IMR-90 (cell line): ENCODE data around the gene ASAP2. TPM values are rescaled to one million over a fixed set of nuclear protein-coding genes. Genes with fewer than 3 reads are reported as not detected.

Experiments
- ATAC-seq: fragments of 200-7000 bp; cut with Tn5 transposase; 2 replicates; pipeline ENCODE4 v1.9.1; 2020; ENCODE audit warnings: low read depth, mild to moderate bottlenecking, moderate library complexity
- BruUV-seq: library from RNA; stranded (reverse); fragments of 400-500 nt; replicated peaks from 2 replicates; lab custom pipeline; 2021; lab: Mats Ljungman, UMichigan
- CTCF ChIA-PET: fragments of 300-600 bp; formaldehyde crosslinking; extraction: SDS; loops from one replicate; lab custom pipeline; 2021; ENCODE audit warnings: antibody characterized with exemption; lab: Yijun Ruan, JAX
- POLR2A ChIA-PET: fragments of 300-600 bp; sonication (Branson Sonifier 250); formaldehyde crosslinking; loops from one replicate; lab custom pipeline; 2022; ENCODE audit warnings: antibody characterized with exemption; ENCODE audit not compliant: unreplicated experiment; lab: Charles Lee
- DNase-seq: peaks from one replicate; pipeline ENCODE4 v3.0.0; 2013
- H2AFZ ChIP-seq: replicated peaks from 2 replicates; pipeline ENCODE3; 2013; ENCODE audit warnings: low read length, mild to moderate bottlenecking; ENCODE audit not compliant: poor library complexity
- H2AK5ac ChIP-seq: 2 replicates; pipeline ENCODE4 v1.6.1; 2013; ENCODE audit warnings: low read depth, low read length, inconsistent platforms
- H2AK9ac ChIP-seq: replicated peaks from 2 replicates; pipeline ENCODE3; 2013; ENCODE audit warnings: mild to moderate bottlenecking, low read depth, low read length, moderate library complexity; ENCODE audit not compliant: poor library complexity
- H2BK120ac ChIP-seq: 2 replicates; pipeline ENCODE4 v1.6.1; 2013; ENCODE audit warnings: low read depth, low read length, inconsistent platforms
- H2BK15ac ChIP-seq: 3 replicates; pipeline ENCODE4 v1.6.1; 2013; ENCODE audit warnings: low read depth, low read length, inconsistent platforms
- H2BK20ac ChIP-seq: 2 replicates; pipeline ENCODE4 v1.6.1; 2013; ENCODE audit warnings: low read depth, mild to moderate bottlenecking, inconsistent platforms, low read length, moderate library complexity
- H2BK5ac ChIP-seq: 2 replicates; pipeline ENCODE4 v1.6.1; 2013; ENCODE audit warnings: mild to moderate bottlenecking, low read depth, low read length, inconsistent platforms; ENCODE audit not compliant: poor library complexity, severe bottlenecking
- H3K14ac ChIP-seq: replicated peaks from 2 replicates; pipeline ENCODE4 v1.6.1; 2013; ENCODE audit warnings: low read depth, low read length, inconsistent platforms
- H3K18ac ChIP-seq: 2 replicates; pipeline ENCODE4 v1.6.1; 2013; ENCODE audit warnings: low read depth, low read length, control low read depth
- H3K23ac ChIP-seq: 2 replicates; pipeline ENCODE4 v1.6.1; 2013; ENCODE audit warnings: low read depth, low read length, inconsistent platforms
- H3K27ac ChIP-seq: 2 replicates; pipeline ENCODE4 v1.5.1; 2013; ENCODE audit warnings: mild to moderate bottlenecking, control low read depth, low read length; ENCODE audit not compliant: insufficient read depth
- H3K27me3 ChIP-seq: 2 replicates; pipeline ENCODE4 v1.6.1; 2013; ENCODE audit warnings: low read length; ENCODE audit not compliant: control insufficient read depth, insufficient read depth
- H3K36me3 ChIP-seq: 2 replicates; pipeline ENCODE4 v1.6.1; 2013; ENCODE audit warnings: low read length, mixed read lengths; ENCODE audit not compliant: control insufficient read depth, insufficient read depth
- H3K4ac ChIP-seq: 2 replicates; pipeline ENCODE4 v1.6.1; 2013; ENCODE audit warnings: low read depth, low read length, inconsistent platforms
- H3K4me1 ChIP-seq: 2 replicates; pipeline ENCODE4 v1.6.1; 2013; ENCODE audit warnings: low read length, mixed read lengths; ENCODE audit not compliant: control insufficient read depth, insufficient read depth
- H3K4me2 ChIP-seq: 2 replicates; pipeline ENCODE4 v1.6.1; 2013; ENCODE audit warnings: low read depth, mild to moderate bottlenecking, control low read depth, low read length, moderate library complexity
- H3K4me3 ChIP-seq: 2 replicates; pipeline ENCODE4 v1.5.1; 2013; ENCODE audit warnings: low read depth, mild to moderate bottlenecking, control low read depth, low read length, moderate library complexity; ENCODE audit not compliant: insufficient read depth
- H3K56ac ChIP-seq: 2 replicates; pipeline ENCODE4 v1.6.1; 2013; ENCODE audit warnings: low read length, inconsistent platforms; ENCODE audit not compliant: insufficient read depth; ENCODE audit errors: extremely low read depth
- H3K79me1 ChIP-seq, 2 experiments: 2 replicates each; pipeline ENCODE4 v1.6.1; 2013; ENCODE audit warnings: low read length in 2 of 2, inconsistent platforms in 1 of 2, low read depth in 1 of 2
- H3K9ac ChIP-seq: 2 replicates; pipeline ENCODE4 v1.6.1; 2013; ENCODE audit warnings: low read depth, low read length, control low read depth
- H3K9me1 ChIP-seq: 2 replicates; pipeline ENCODE4 v1.6.1; 2013; ENCODE audit warnings: low read length, inconsistent platforms; ENCODE audit not compliant: insufficient read depth
- H3K9me3 ChIP-seq: 2 replicates; pipeline ENCODE4 v1.6.1; 2013; ENCODE audit warnings: low read length; ENCODE audit not compliant: control insufficient read depth, insufficient read depth
- H4K20me1 ChIP-seq: 2 replicates; pipeline ENCODE4 v1.6.1; 2013; ENCODE audit warnings: low read length, inconsistent platforms; ENCODE audit not compliant: insufficient read depth
- H4K5ac ChIP-seq: 2 replicates; pipeline ENCODE4 v1.6.1; 2013; ENCODE audit warnings: mild to moderate bottlenecking, low read depth, low read length, control low read depth
- H4K8ac ChIP-seq, 2 experiments: 2 replicates each; pipeline ENCODE4 v1.6.1; 2013; ENCODE audit warnings: low read depth in 2 of 2, low read length in 2 of 2, control low read depth in 1 of 2, inconsistent platforms in 1 of 2
- H4K91ac ChIP-seq: 2 replicates; pipeline ENCODE4 v1.6.1; 2013; ENCODE audit warnings: low read depth, low read length, inconsistent platforms; ENCODE audit not compliant: insufficient read depth
- CHD1 ChIP-seq: IDR thresholded peaks from 2 replicates; pipeline ENCODE4 v1.6.1; 2012; ENCODE audit warnings: low read depth, low read length, improper control_type of control experiment
- ELK1 ChIP-seq: fragments of 150-350 bp; IDR thresholded peaks from 2 replicates; pipeline ENCODE4 v1.6.1; 2016; ENCODE audit warnings: low read depth, mild to moderate bottlenecking, low read length, moderate library complexity, borderline replicate concordance
- RFX5 ChIP-seq: IDR thresholded peaks from 2 replicates; pipeline ENCODE4 v1.8.0; 2012; ENCODE audit warnings: low read depth, mild to moderate bottlenecking, low read length, moderate library complexity
- WGBS, 2 experiments: methylation state at CpG; one replicate each; pipeline versions ENCODE4 v1.1.5 to v1.1.7; 2013; ENCODE audit warnings: missing lambda C conversion rate in 2 of 2; ENCODE audit not compliant: insufficient read length in 1 of 2; ENCODE audit errors: extremely low coverage in 2 of 2; 5-methylcytosine and 5-hydroxymethylcytosine counted together
- dilution Hi-C: fragments of 300-500 bp; cut with HindIII; formaldehyde crosslinking; loops from one replicate; pipeline ENCODE4 v1.14.3; 2018; ENCODE audit warnings: low sequenced_read_pairs; ENCODE audit not compliant: unreplicated experiment
- in situ Hi-C: fragments of 300-500 bp; cut with MboI; formaldehyde crosslinking; loops from 3 replicates; pipeline ENCODE4 v1.14.3; 2019; ENCODE audit warnings: low sequenced_read_pairs, inconsistent platforms, mixed read lengths
- intact Hi-C: fragments of 100-400 bp; cut with micrococcal nuclease; formaldehyde crosslinking; loops from 2 replicates; pipeline ENCODE4 v1.10.0; 2022
- polyA plus RNA-seq, 3 experiments: library from polyadenylated mRNA; depleted of rRNA; stranded (reverse); fragments of >200 nt; gene quantifications; 2 replicates each; pipeline ENCODE4 v1.2.3, GENCODE V29; 2012; ENCODE audit warnings: low replicate concordance in 1 of 3
- total RNA-seq: library from RNA; depleted of rRNA; stranded (reverse); fragments of >200 nt; gene quantifications from 2 replicates; pipeline ENCODE4 v1.2.3, GENCODE V29; 2012

The ASAP2 gene
- total and polyA plus RNA-seq, 2 of the 4 experiments (the other 2 are of a cell fraction): 19.7 to 28.1 TPM

- peak overlapping the region; percentile 87 for H2BK5ac ChIP-seq
- H4K91ac ChIP-seq: peak overlapping the region; percentile 69
- H3K4me3 ChIP-seq: no peak overlapping the region
- peak overlapping the region; percentile 99 for H2AK5ac ChIP-seq
- H3K9me3 ChIP-seq: no peaks in the 10 kb centered on the region
- POLR2A ChIA-PET: no interaction called here
- peak overlapping the region; percentile 1; the same call in 1 of the 2 replicates for H3K4me2 ChIP-seq
- peak overlapping the region; percentile 31 for H2AK9ac ChIP-seq
- BruUV-seq: no TSS peak
- in situ Hi-C loops: no loop called here
- no peak; the same call in 1 of the 2 replicates for ATAC-seq
- peaks cover 33% of the 10 kb centered on the region for H3K36me3 ChIP-seq
- peak overlapping the region; percentile 71; the same call in 1 of the 2 replicates for H2BK20ac ChIP-seq
- peak overlapping the region; percentile 25; the same call in 1 of the 2 replicates for H4K5ac ChIP-seq
- CTCF ChIA-PET: no interaction called here
- peak overlapping the region in 1 of 2 experiments; percentile 73; a peak in 2 of 4 replicates for H4K8ac ChIP-seq
- no peak overlapping the region for H3K56ac ChIP-seq
- H3K14ac ChIP-seq: peak overlapping the region; percentile 89; the same call in 1 of the 2 replicates
- peaks cover 25% of the 10 kb centered on the region for H4K20me1 ChIP-seq
- peak overlapping the region; percentile 55; the same call in 1 of the 3 replicates for H2BK15ac ChIP-seq
- peak overlapping the region; percentile 66 for H2BK120ac ChIP-seq
- peak; percentile 73 for DNase-seq
- peak overlapping the region; percentile 65; the same call in 1 of the 2 replicates for H3K27ac ChIP-seq
- dilution Hi-C loops: no loop called here
- WGBS, 2 experiments: no CpG with 5 or more reads among the region's 2 CpGs
- no peaks in the 10 kb centered on the region for H3K27me3 ChIP-seq
- peak overlapping the region; percentile 52 for H2AFZ ChIP-seq
- intact Hi-C loops: no loop called here
- peak overlapping the region; percentile 86 for H3K4ac ChIP-seq
- peaks cover 32% of the 10 kb centered on the region for H3K9me1 ChIP-seq
- H3K4me1 ChIP-seq: peaks cover 32% of the 10 kb centered on the region
- peaks cover 11 to 54% of the 10 kb centered on the region in 2 experiments for H3K79me1 ChIP-seq
- no peak for TF ChIP-seq CHD1
- no peak for TF ChIP-seq ELK1
- no peak for TF ChIP-seq RFX5
- peak overlapping the region; percentile 83 for H3K23ac ChIP-seq
- no peak overlapping the region for H3K9ac ChIP-seq
- H3K18ac ChIP-seq: peak overlapping the region; percentile 43
These were observed 199.0 kb downstream of the ASAP2 start for GRCh38 chr2:9405636-9406035.
